A549 (cell line): ENCODE data around the gene YIPF6.

Experiments used
- CHD4 ChIP-seq: fragments of 200-600 bp; sonication (generic); IDR thresholded peaks from 2 replicates; pipeline ENCODE4 v1.6.1; 2016; ENCODE audit warnings: antibody characterized with exemption, mild to moderate bottlenecking, borderline replicate concordance
- EP300 ChIP-seq, 2 experiments: fragments of >200 bp; sonication (Bioruptor Twin); formaldehyde crosslinking; IDR thresholded peaks; 2 replicates in 1 of 2; 3 replicates in 1 of 2; pipeline ENCODE4 v1.6.1; 2016 to 2017
- MAFK ChIP-seq: fragments of 450-650 bp; IDR thresholded peaks from 2 replicates; pipeline ENCODE4 v1.6.1; 2014; ENCODE audit not compliant: partially characterized antibody
- MAZ ChIP-seq: fragments of 150-350 bp; IDR thresholded peaks from 2 replicates; pipeline ENCODE4 v1.6.1; 2014; ENCODE audit warnings: antibody characterized with exemption, low read depth, low read length, borderline replicate concordance
- MYC ChIP-seq: IDR thresholded peaks from 2 replicates; pipeline ENCODE4 v1.6.1; 2012; ENCODE audit warnings: mild to moderate bottlenecking, inconsistent platforms, low read length, improper control_type of control experiment, borderline replicate concordance
- NPAS2 ChIP-seq: fragments of 250-450 bp; sonication (Bioruptor Pico); IDR thresholded peaks from 2 replicates; pipeline ENCODE4 v1.8.0; 2022; ENCODE audit warnings: mild to moderate bottlenecking, moderate library complexity, borderline replicate concordance
- POLR2A ChIP-seq: IDR thresholded peaks from 2 replicates; pipeline ENCODE4 v1.6.1; 2012; ENCODE audit warnings: mild to moderate bottlenecking, low read length
- SMC3 ChIP-seq: fragments of >200 bp; sonication (Bioruptor Twin); formaldehyde crosslinking; IDR thresholded peaks from 3 replicates; pipeline ENCODE4 v1.6.1; 2018; ENCODE audit warnings: inconsistent platforms
- ZC3H11A ChIP-seq: fragments of 450-650 bp; IDR thresholded peaks from 2 replicates; pipeline ENCODE4 v1.6.1; 2014; ENCODE audit warnings: antibody characterized with exemption, mild to moderate bottlenecking
- ZNF302 ChIP-seq: fragments of 250-450 bp; sonication (Bioruptor Pico); IDR thresholded peaks from 2 replicates; pipeline ENCODE4 v1.9.0; 2021; ENCODE audit warnings: inconsistent platforms, mild to moderate bottlenecking, moderate library complexity
- TF ChIP-seq, protein P1 (sequence below): fragments of >200 bp; sonication (Bioruptor Twin); formaldehyde crosslinking; IDR thresholded peaks from 3 replicates; pipeline ENCODE4 v1.5.1; 2016
- TF ChIP-seq, protein P2 (sequence below): fragments of 200-600 bp; sonication (generic); IDR thresholded peaks from 2 replicates; pipeline ENCODE4 v1.6.1; 2016; ENCODE audit warnings: antibody characterized with exemption, mild to moderate bottlenecking, moderate library complexity

GRCh38 chrX:68556036-68556435, 57.2 kb downstream of the YIPF6 start:
- TF ChIP-seq, protein P1, sequence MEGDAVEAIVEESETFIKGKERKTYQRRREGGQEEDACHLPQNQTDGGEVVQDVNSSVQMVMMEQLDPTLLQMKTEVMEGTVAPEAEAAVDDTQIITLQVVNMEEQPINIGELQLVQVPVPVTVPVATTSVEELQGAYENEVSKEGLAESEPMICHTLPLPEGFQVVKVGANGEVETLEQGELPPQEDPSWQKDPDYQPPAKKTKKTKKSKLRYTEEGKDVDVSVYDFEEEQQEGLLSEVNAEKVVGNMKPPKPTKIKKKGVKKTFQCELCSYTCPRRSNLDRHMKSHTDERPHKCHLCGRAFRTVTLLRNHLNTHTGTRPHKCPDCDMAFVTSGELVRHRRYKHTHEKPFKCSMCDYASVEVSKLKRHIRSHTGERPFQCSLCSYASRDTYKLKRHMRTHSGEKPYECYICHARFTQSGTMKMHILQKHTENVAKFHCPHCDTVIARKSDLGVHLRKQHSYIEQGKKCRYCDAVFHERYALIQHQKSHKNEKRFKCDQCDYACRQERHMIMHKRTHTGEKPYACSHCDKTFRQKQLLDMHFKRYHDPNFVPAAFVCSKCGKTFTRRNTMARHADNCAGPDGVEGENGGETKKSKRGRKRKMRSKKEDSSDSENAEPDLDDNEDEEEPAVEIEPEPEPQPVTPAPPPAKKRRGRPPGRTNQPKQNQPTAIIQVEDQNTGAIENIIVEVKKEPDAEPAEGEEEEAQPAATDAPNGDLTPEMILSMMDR: no peak
- TF ChIP-seq ZC3H11A (no peak), MAZ (no peak), SMC3 (no peak), ZNF302 (CRISPR knock-in tag) (no peak), POLR2A (no peak), NPAS2 (CRISPR knock-in tag) (no peak), EP300 (IDR thresholded peaks at IDR 0.05) (no peak), MAFK (no peak), CHD4 (no peak), MYC (no peak)
- TF ChIP-seq, protein P2, sequence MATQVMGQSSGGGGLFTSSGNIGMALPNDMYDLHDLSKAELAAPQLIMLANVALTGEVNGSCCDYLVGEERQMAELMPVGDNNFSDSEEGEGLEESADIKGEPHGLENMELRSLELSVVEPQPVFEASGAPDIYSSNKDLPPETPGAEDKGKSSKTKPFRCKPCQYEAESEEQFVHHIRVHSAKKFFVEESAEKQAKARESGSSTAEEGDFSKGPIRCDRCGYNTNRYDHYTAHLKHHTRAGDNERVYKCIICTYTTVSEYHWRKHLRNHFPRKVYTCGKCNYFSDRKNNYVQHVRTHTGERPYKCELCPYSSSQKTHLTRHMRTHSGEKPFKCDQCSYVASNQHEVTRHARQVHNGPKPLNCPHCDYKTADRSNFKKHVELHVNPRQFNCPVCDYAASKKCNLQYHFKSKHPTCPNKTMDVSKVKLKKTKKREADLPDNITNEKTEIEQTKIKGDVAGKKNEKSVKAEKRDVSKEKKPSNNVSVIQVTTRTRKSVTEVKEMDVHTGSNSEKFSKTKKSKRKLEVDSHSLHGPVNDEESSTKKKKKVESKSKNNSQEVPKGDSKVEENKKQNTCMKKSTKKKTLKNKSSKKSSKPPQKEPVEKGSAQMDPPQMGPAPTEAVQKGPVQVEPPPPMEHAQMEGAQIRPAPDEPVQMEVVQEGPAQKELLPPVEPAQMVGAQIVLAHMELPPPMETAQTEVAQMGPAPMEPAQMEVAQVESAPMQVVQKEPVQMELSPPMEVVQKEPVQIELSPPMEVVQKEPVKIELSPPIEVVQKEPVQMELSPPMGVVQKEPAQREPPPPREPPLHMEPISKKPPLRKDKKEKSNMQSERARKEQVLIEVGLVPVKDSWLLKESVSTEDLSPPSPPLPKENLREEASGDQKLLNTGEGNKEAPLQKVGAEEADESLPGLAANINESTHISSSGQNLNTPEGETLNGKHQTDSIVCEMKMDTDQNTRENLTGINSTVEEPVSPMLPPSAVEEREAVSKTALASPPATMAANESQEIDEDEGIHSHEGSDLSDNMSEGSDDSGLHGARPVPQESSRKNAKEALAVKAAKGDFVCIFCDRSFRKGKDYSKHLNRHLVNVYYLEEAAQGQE: no peak
